ENCODE data around the gene FBL. TPM values are rescaled to one million over a fixed set of nuclear protein-coding genes. Genes with fewer than 3 reads are reported as not detected.

The FBL gene
- total and polyA plus RNA-seq, 2 of the 13 experiments (the other 11 are each of a cell fraction or from before 2014, with no cell fraction given) = 153 to 468 TPM

- ChIA-PET POLR2A (interaction anchor here (1.0 to 1.7 kb wide), 2 partner anchors 178 to 357 kb away, joined by 3 to 5 read pairs; partner anchors contain the start of genes PSMC4 and RPS16), CTCF (ENCODE audit: low intra/inter-chr PET ratio, low total read pairs) (interaction anchor here (0.7 to 1.6 kb wide), 3 partner anchors 49 to 429 kb away, joined by 3 to 10 read pairs (median 5); no protein-coding TSS in a partner anchor)
- no peak overlapping the region for H2AFZ ChIP-seq (ENCODE audit: low read length)
- H3K4me3 ChIP-seq (replicated peaks in 1 of 3; ENCODE audit: insufficient read depth in 1 of 3, low read depth in 2 of 3, low read length in 3 of 3) = peak overlapping the region; percentile 17 to 57 (median 34); a peak in 3 of 6 replicates
- H3K36me3 ChIP-seq (replicated peaks in 1 of 2; ENCODE audit: control insufficient read depth in 1 of 2, insufficient read depth in 2 of 2, low read length in 2 of 2) = no peaks in the 10 kb centered on the region
- BruUV-seq (replicated peaks) = no TSS peak
- DNase-seq (ENCODE audit: low spot score) (peak; percentile 54), FAIRE-seq (peak; percentile 68), ATAC-seq (peak; percentile 97)
- no peak overlapping the region for H3K9ac ChIP-seq (ENCODE audit: insufficient read depth, low read depth, low read length)
- no peak overlapping the region for H3K27ac ChIP-seq (ENCODE audit: extremely low read length, insufficient read depth, low read length)
- no peaks in the 10 kb centered on the region for H3K4me1 ChIP-seq (ENCODE audit: insufficient read depth, low read length)
- no peaks in the 10 kb centered on the region; a peak in 1 of 5 replicates for H3K27me3 ChIP-seq (ENCODE audit: control insufficient read depth in 1 of 2, insufficient read depth in 2 of 2, low read length in 2 of 2)
- H4K20me1 ChIP-seq (ENCODE audit: insufficient read depth, low read length) = no peaks in the 10 kb centered on the region
- WGBS (ENCODE audit: low lambda C conversion rate) = 4% methylated on average over 9 of the region's 17 CpGs
- H3K79me2 ChIP-seq (ENCODE audit: insufficient read depth, low read length) = no peaks in the 10 kb centered on the region
- no peaks in the 10 kb centered on the region for H3K9me3 ChIP-seq (ENCODE audit: low read length)
- intact Hi-C loops (cut with micrococcal nuclease; ENCODE audit: unreplicated experiment) = loop anchor here (1.0 kb wide), 1 partner anchor 51 kb away; no protein-coding TSS in a partner anchor
- in situ Hi-C loops (cut with HindIII; ENCODE audit: extremely low pct_ligation_motif_present, low pct_unique_long_range_greater_than_20kb) = loop anchor here (5.0 kb wide), 1 partner anchor 49 kb away; no protein-coding TSS in a partner anchor
- H3K4me2 ChIP-seq (ENCODE audit: low read depth, low read length) = peak overlapping the region; percentile 72
- TF ChIP-seq KDM2A (CRISPR knock-in tag; IDR thresholded peaks at IDR 0.05; ENCODE audit: borderline replicate concordance, low read depth) (peak; percentile 64; the same call in 1 of the 2 replicates), SP2 (CRISPR knock-in tag; IDR thresholded peaks at IDR 0.05) (peak; percentile 44), TFDP2 (CRISPR knock-in tag; IDR thresholded peaks at IDR 0.05) (0 out of 2 replicates have a peak, but pooled peaks have one; percentile 31), SP4 (CRISPR knock-in tag; IDR thresholded peaks at IDR 0.05) (peak; percentile 54; the same call in 1 of the 2 replicates), NRL (CRISPR knock-in tag; IDR thresholded peaks at IDR 0.05; ENCODE audit: borderline replicate concordance) (0 out of 2 replicates have a peak, but pooled peaks have one; percentile 36), ZNF180 (CRISPR knock-in tag; IDR thresholded peaks at IDR 0.05; ENCODE audit: borderline replicate concordance, low read depth) (no peak), STAG1 (CRISPR knock-in tag; IDR thresholded peaks at IDR 0.05) (peak; percentile 91), ZNF160 (CRISPR knock-in tag; IDR thresholded peaks at IDR 0.05) (no peak), PBX2 (CRISPR knock-in tag; IDR thresholded peaks at IDR 0.05) (peak; percentile 69), NCOA1 (CRISPR knock-in tag; IDR thresholded peaks at IDR 0.05) (no peak), RAD21 (CRISPR knock-in tag; IDR thresholded peaks at IDR 0.05) (peak; percentile 87), SOX6 (IDR thresholded peaks at IDR 0.05) (no peak), SOX6 (CRISPR knock-in tag; IDR thresholded peaks at IDR 0.05) (peak; percentile 20; the same call in 1 of the 2 replicates), HMGXB4 (CRISPR knock-in tag; IDR thresholded peaks at IDR 0.05; ENCODE audit: borderline replicate concordance in 1 of 2, low read depth in 1 of 2) (peak; percentile 41 to 61; a peak in 1 of 4 replicates), ZNF766 (CRISPR knock-in tag; IDR thresholded peaks at IDR 0.05; ENCODE audit: borderline replicate concordance) (peak; percentile 47; the same call in 1 of the 2 replicates)
Observed at GRCh38 chr19:39792999-39793546, 53.1 kb downstream of the FBL start.
